Measurements from ENCODE around the gene PSMB10. TPM values are rescaled to one million over a fixed set of nuclear protein-coding genes. Genes with fewer than 3 reads are reported as not detected.

Gene PSMB10
- total RNA-seq, 1 experiment from 2014 or later: 79.3 TPM

- Mint-ChIP-seq H3K9me3 (ENCODE audit: low read depth, unreplicated experiment) (no peaks in the 10 kb centered on the region), H3K36me3 (ENCODE audit: insufficient read depth, unreplicated experiment) (peaks cover 30% of the 10 kb centered on the region), H3K27me3 (ENCODE audit: unreplicated experiment) (no peaks in the 10 kb centered on the region), H3K27ac (ENCODE audit: unreplicated experiment) (no peak overlapping the region), H3K4me1 (ENCODE audit: low read depth, unreplicated experiment) (peaks cover 11% of the 10 kb centered on the region), H3K4me3 (ENCODE audit: low read depth, unreplicated experiment) (no peak overlapping the region)
- no peak for DNase-seq
- no TSS peak for BruUV-seq (replicated peaks)
- CTCF ChIA-PET: no interaction called here
- intact Hi-C loops (cut with micrococcal nuclease; ENCODE audit: unreplicated experiment): no loop called here
- no peak for TF ChIP-seq CTCF (IDR thresholded peaks at IDR 0.05; ENCODE audit: unreplicated experiment)
Measured at GRCh38 chr16:67963662-67964321, 27.1 kb upstream of the PSMB10 start.

- CTCF ChIA-PET: no interaction called here
- intact Hi-C loops (cut with micrococcal nuclease; ENCODE audit: unreplicated experiment): no loop called here
- TF ChIP-seq CTCF (IDR thresholded peaks at IDR 0.05; ENCODE audit: unreplicated experiment): no peak
- no peak for DNase-seq
- Mint-ChIP-seq H3K27me3 (ENCODE audit: unreplicated experiment) (no peaks in the 10 kb centered on the region), H3K9me3 (ENCODE audit: low read depth, unreplicated experiment) (no peaks in the 10 kb centered on the region), H3K4me3 (ENCODE audit: low read depth, unreplicated experiment) (no peak overlapping the region), H3K27ac (ENCODE audit: unreplicated experiment) (no peak overlapping the region), H3K36me3 (ENCODE audit: insufficient read depth, unreplicated experiment) (peaks cover 24% of the 10 kb centered on the region), H3K4me1 (ENCODE audit: low read depth, unreplicated experiment) (peaks cover 10% of the 10 kb centered on the region)
- no TSS peak for BruUV-seq (replicated peaks)
Measured at GRCh38 chr16:67963292-67963661, 26.6 kb upstream of the PSMB10 start.

GRCh38 chr16:67962135-67962534 lies 25.5 kb upstream of the PSMB10 start:
- Mint-ChIP-seq H3K9me3 (ENCODE audit: low read depth, unreplicated experiment) (no peaks in the 10 kb centered on the region), H3K27ac (ENCODE audit: unreplicated experiment) (no peak overlapping the region), H3K27me3 (ENCODE audit: unreplicated experiment) (no peaks in the 10 kb centered on the region), H3K36me3 (ENCODE audit: insufficient read depth, unreplicated experiment) (peaks cover 13% of the 10 kb centered on the region), H3K4me1 (ENCODE audit: low read depth, unreplicated experiment) (peaks cover 4% of the 10 kb centered on the region), H3K4me3 (ENCODE audit: low read depth, unreplicated experiment) (no peak overlapping the region)
- DNase-seq: no peak
- no peak for TF ChIP-seq CTCF (IDR thresholded peaks at IDR 0.05; ENCODE audit: unreplicated experiment)
- no TSS peak for BruUV-seq (replicated peaks)
- intact Hi-C loops (cut with micrococcal nuclease; ENCODE audit: unreplicated experiment): no loop called here
- CTCF ChIA-PET: no interaction called here

- intact Hi-C loops (cut with micrococcal nuclease; ENCODE audit: unreplicated experiment): no loop called here
- H3K27ac Mint-ChIP-seq (ENCODE audit: unreplicated experiment): no peak overlapping the region
- peak; percentile 45 for DNase-seq
- H3K27me3 Mint-ChIP-seq (ENCODE audit: unreplicated experiment): no peaks in the 10 kb centered on the region
- BruUV-seq (replicated peaks): no TSS peak
- no peaks in the 10 kb centered on the region for H3K9me3 Mint-ChIP-seq (ENCODE audit: low read depth, unreplicated experiment)
- H3K4me3 Mint-ChIP-seq (ENCODE audit: low read depth, unreplicated experiment): no peak overlapping the region
- peaks cover 9% of the 10 kb centered on the region for H3K36me3 Mint-ChIP-seq (ENCODE audit: insufficient read depth, unreplicated experiment)
- TF ChIP-seq CTCF (IDR thresholded peaks at IDR 0.05; ENCODE audit: unreplicated experiment): no peak
- CTCF ChIA-PET: interaction anchor here (0.5 to 1.1 kb wide), 2 partner anchors 79 to 90 kb away, joined by 3 to 5 read pairs; no protein-coding TSS in a partner anchor
- H3K4me1 Mint-ChIP-seq (ENCODE audit: low read depth, unreplicated experiment): no peaks in the 10 kb centered on the region
Measured at GRCh38 chr16:67961551-67961957, 24.9 kb upstream of the PSMB10 start.

Data from Calu3 (cell line).